AG04449 (cell line): ENCODE results near the gene TSC1.
A peak's percentile ranks its signal among the peaks of the same experiment; 100 is the strongest.

ENCODE experiments used
- CTCF ChIA-PET: fragments of 350-600 bp; formaldehyde crosslinking; extraction: SDS; loops from one replicate; lab custom pipeline; 2021; ENCODE audit warnings: antibody characterized with exemption; lab: Yijun Ruan, JAX
- POLR2A ChIA-PET: fragments of 400-600, 350-600 bp; formaldehyde crosslinking; extraction: SDS; loops from one replicate; lab custom pipeline; 2020; ENCODE audit warnings: antibody characterized with exemption, inconsistent platforms; lab: Yijun Ruan, JAX
- DNase-seq: peaks from one replicate; pipeline ENCODE4 v3.0.0-alpha.2; 2010; ENCODE audit warnings: low read depth, low spot score
- H3K4me3 ChIP-seq: 2 replicates; pipeline ENCODE4 v1.5.1; 2011; ENCODE audit warnings: low read depth, mild to moderate bottlenecking, control low read depth, low read length
- TF ChIP-seq, protein P1 (sequence below): IDR thresholded peaks from one replicate; pipeline ENCODE4 v1.5.1; 2011; ENCODE audit warnings: mild to moderate bottlenecking, moderate library complexity, low read length, control low read depth, inconsistent platforms; ENCODE audit not compliant: insufficient read depth; ENCODE audit errors: missing control alignments

TSC1 gene

GRCh38 chr9:132945186-132946130 lies 1.0 kb upstream of the TSC1 start:
- TF ChIP-seq, protein P1, sequence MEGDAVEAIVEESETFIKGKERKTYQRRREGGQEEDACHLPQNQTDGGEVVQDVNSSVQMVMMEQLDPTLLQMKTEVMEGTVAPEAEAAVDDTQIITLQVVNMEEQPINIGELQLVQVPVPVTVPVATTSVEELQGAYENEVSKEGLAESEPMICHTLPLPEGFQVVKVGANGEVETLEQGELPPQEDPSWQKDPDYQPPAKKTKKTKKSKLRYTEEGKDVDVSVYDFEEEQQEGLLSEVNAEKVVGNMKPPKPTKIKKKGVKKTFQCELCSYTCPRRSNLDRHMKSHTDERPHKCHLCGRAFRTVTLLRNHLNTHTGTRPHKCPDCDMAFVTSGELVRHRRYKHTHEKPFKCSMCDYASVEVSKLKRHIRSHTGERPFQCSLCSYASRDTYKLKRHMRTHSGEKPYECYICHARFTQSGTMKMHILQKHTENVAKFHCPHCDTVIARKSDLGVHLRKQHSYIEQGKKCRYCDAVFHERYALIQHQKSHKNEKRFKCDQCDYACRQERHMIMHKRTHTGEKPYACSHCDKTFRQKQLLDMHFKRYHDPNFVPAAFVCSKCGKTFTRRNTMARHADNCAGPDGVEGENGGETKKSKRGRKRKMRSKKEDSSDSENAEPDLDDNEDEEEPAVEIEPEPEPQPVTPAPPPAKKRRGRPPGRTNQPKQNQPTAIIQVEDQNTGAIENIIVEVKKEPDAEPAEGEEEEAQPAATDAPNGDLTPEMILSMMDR = no peak
- POLR2A ChIA-PET = interaction anchor here (0.9 to 2.4 kb wide), 3 partner anchors 10 to 591 kb away, joined by 3 to 12 read pairs (median 3); partner anchors contain the start of gene SETX

DNA sequence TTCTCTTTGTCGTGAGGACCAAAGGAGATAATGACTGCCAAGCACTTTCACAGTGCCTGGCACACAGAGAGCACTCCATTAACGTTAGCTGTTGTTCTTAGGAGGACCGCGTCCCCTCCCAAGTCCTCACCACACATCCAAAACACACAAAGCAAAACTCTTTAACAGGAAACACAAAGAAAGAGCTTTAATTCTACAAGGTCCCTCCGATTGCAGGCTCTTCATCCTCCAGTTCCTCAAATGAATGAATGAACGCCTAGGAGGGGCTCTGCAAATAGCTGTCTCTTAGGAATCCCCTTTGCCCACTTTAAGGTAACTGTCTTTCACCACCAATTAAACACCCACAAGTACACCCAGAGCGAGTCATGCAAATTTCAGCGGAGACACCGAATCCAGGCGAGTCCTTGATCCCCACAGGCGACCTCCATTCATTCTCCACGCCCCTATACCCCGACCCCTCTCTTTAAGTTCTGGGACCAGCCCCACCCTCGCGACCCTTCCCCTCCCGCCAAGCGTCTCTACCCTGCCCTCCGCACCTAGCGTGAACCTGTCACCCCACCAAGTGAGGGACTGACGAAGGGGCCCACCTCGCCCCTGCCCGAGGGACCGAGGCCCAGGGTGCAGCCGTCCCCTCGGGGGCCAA lies 644 bp downstream of the TSC1 start:
- ChIA-PET POLR2A (interaction anchor here (2.4 kb wide), 1 partner anchor 9 kb away, joined by 12 read pairs; no protein-coding TSS in a partner anchor), CTCF (interaction anchor here (1.8 to 5.1 kb wide), 3 partner anchors 9 to 41 kb away, joined by 5 to 32 read pairs (median 7); no protein-coding TSS in a partner anchor)
- DNase-seq = no peak
- TF ChIP-seq, protein P1 = no peak
- peak overlapping the region; percentile 95 for H3K4me3 ChIP-seq

More at GRCh38 chr9:132945186-132946130, 1.0 kb upstream of the TSC1 start:
- no peak for DNase-seq
- CTCF ChIA-PET = interaction anchor here (0.9 to 5.1 kb wide), 3 partner anchors 26 to 43 kb away, joined by 3 to 32 read pairs (median 4); no protein-coding TSS in a partner anchor
- H3K4me3 ChIP-seq = peak overlapping the region; percentile 60

- no peak overlapping the region; the same call in none of the 2 replicates for H3K4me3 ChIP-seq
- ChIA-PET POLR2A (no interaction called here), CTCF (interaction anchor here (1.8 to 5.1 kb wide), 3 partner anchors 8 to 40 kb away, joined by 5 to 32 read pairs (median 7); no protein-coding TSS in a partner anchor)
- TF ChIP-seq, protein P1 = no peak
- DNase-seq = no peak
Measured at GRCh38 chr9:132942541-132943182, 1.8 kb downstream of the TSC1 start.

DNA sequence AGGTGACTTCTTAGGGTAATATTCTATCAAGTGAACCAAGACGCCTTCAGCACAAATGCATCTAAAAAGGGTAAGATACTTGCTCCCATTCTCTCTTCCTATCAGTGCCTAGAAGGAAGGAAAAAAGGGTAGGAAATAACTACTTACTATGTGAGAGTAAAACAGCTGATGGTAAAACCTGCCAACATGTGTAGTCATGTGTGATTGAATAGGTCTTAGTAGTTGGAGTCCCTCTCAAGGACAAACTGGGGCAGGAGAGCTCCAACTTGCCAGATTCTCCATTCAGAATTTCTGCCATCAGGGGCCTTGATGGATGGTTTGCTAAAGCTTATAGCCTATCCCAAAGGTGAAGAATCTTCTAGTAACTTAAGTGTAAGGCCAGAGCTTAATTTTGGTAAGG lies 5.2 kb downstream of the TSC1 start:
- H3K4me3 ChIP-seq = no peak overlapping the region
- TF ChIP-seq, protein P1 = no peak
- DNase-seq = no peak
- CTCF ChIA-PET = interaction anchor here (0.7 to 1.1 kb wide), 3 partner anchors 37 to 208 kb away, joined by 3 read pairs; no protein-coding TSS in a partner anchor
- POLR2A ChIA-PET = no interaction called here

GRCh38 chr9:132937463-132937901 lies 6.9 kb downstream of the TSC1 start:
- no peak for DNase-seq
- ChIA-PET POLR2A (no interaction called here), CTCF (no interaction called here)
- no peak overlapping the region for H3K4me3 ChIP-seq
- TF ChIP-seq, protein P1 = no peak
